Peyer's patch (tissue), 4 donors: ENCODE measurements around the gene PCMT1. TPM values are rescaled to one million over a fixed set of nuclear protein-coding genes. Genes with fewer than 3 reads are reported as not detected.
"Not testable (repeated sequence)": the region's sequence is repeated elsewhere in the genome, so short reads cannot be mapped to it uniquely, and the experiment has no call there.

Experiments
- DNase-seq, 3 donors: peaks; one replicate each; pipeline ENCODE4 v3.0.0-alpha.2; 2017 to 2019
- H3K27ac ChIP-seq, 4 donors: fragments of 200-600 bp; sonication (generic); one replicate each; pipeline ENCODE4 v1.5.1; 2016 to 2019
- H3K27me3 ChIP-seq, 2 donors: fragments of 200-600 bp; sonication (generic); one replicate each; pipeline ENCODE4 v1.5.1; 2019
- H3K36me3 ChIP-seq, 3 donors: fragments of 200-600 bp; sonication (generic); one replicate each; pipeline ENCODE4 v1.5.1; 2016 to 2019
- H3K4me1 ChIP-seq, 4 donors: fragments of 200-600 bp; sonication (generic); one replicate each; pipeline ENCODE4 v1.5.1; 2016 to 2019
- H3K4me3 ChIP-seq, 4 donors: fragments of 200-600 bp; sonication (generic); 1 replicate in 3 of 4; 2 replicates in 1 of 4; pipeline ENCODE4 v1.5.1; 2016 to 2019; ENCODE audit warnings: mild to moderate bottlenecking in 1 of 4
- H3K9me3 ChIP-seq, 4 donors: fragments of 200-600 bp; sonication (generic); one replicate each; pipeline ENCODE4 v1.5.1; 2016 to 2019; ENCODE audit warnings: mild to moderate bottlenecking in 1 of 4
- CTCF ChIP-seq, 6 experiments: fragments of 450-650 bp in 4 of 6; fragments of 200-600 bp in 2 of 6; sonication (generic) in 1 of 6; IDR thresholded peaks; one replicate each; pipeline ENCODE4 v1.5.1; 2017 to 2019; ENCODE audit warnings: antibody characterized with exemption in 6 of 6, mild to moderate bottlenecking in 3 of 6, moderate library complexity in 1 of 6
- POLR2A ChIP-seq, 2 donors: fragments of 450-650 bp; IDR thresholded peaks; one replicate each; pipeline ENCODE4 v1.5.1; 2017; ENCODE audit warnings: antibody characterized with exemption in 2 of 2, mild to moderate bottlenecking in 2 of 2, moderate library complexity in 2 of 2
- total RNA-seq, 4 donors: library from RNA; depleted of rRNA; stranded (reverse); fragments of >200 nt; gene quantifications; one replicate each; pipeline ENCODE4 v1.1.0, GENCODE V29; 2016

PCMT1 gene
- total RNA-seq, 4 donors from 2014 or later, result 39.4 to 52.0 (median 44.9) TPM

DNA sequence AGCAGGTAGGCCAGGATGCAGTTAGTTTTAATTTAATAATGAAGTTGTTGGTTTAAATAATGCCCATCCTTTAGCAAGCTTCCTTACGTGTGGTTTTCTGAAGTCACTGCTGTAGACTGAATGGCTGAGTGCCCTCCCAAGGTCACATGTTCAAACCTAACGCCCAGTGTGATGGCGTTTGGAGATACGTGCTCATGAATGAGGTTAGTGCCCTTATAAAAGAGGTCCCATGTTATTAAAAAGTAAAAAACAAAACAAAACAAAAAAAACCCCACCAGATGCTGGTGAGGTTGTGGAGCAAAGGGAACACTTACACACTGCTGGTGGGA lies 98.4 kb downstream of the PCMT1 start:
- Histone ChIP-seq H3K27ac (no peak overlapping the region), H3K36me3 (no peaks in the 10 kb centered on the region), H3K4me3 (no peak overlapping the region), H3K4me1 (peaks cover 0 to 17% (median 4%) of the 10 kb centered on the region in 4 donors), H3K27me3 (no peaks in the 10 kb centered on the region), H3K9me3 (no peaks in the 10 kb centered on the region)
- no peak for TF ChIP-seq CTCF (IDR thresholded peaks at IDR 0.05)
- no peak for TF ChIP-seq POLR2A (IDR thresholded peaks at IDR 0.05)
- DNase-seq, result no peak

GRCh38 chr6:149848343-149848742 lies 98.8 kb downstream of the PCMT1 start:
- not testable (repeated sequence) for DNase-seq, H3K4me3 ChIP-seq, H3K27ac ChIP-seq, H3K9me3 ChIP-seq, H3K27me3 ChIP-seq, H3K36me3 ChIP-seq
- peaks cover 0 to 17% (median 4%) of the 10 kb centered on the region in 4 donors for H3K4me1 ChIP-seq

DNA sequence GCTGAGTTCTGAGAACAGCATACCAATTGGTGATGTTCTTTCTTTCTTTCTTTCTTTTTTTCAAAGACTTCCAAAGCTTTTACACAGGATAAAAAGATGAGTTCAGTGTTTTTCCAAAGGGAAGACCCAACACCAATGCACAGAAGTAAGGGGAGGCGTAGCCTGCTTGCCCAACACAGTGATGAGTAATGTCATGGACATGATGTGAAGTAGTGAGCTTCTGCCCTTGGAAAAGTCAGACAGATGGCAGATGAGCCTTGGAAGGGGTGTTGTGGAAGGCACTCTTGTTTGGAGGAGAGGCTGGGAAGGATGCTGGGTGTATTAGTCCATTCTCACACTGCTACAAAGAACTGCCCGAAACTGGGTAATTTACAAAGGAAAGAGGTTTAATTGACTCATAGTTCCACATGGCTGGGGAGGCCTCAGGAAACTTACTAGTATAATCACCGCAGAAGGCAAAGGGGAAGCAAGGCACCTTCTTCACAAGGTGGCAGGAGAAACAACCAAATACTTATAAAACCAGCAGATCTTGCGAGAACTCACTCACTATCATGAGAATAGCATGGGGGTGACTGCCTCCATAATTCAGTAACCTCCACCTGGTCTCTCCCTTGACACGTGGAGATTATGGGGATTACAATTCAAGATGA lies 102.0 kb downstream of the PCMT1 start:
- DNase-seq, result no peak
- no peak for TF ChIP-seq CTCF (IDR thresholded peaks at IDR 0.05)
- no peak for TF ChIP-seq POLR2A (IDR thresholded peaks at IDR 0.05)
- Histone ChIP-seq H3K27me3 (no peaks in the 10 kb centered on the region), H3K27ac (no peak overlapping the region), H3K4me1 (peaks cover 0 to 7% (median 4%) of the 10 kb centered on the region in 4 donors), H3K36me3 (no peaks in the 10 kb centered on the region), H3K9me3 (no peaks in the 10 kb centered on the region), H3K4me3 (no peak overlapping the region)

GRCh38 chr6:149852180-149852579 lies 102.6 kb downstream of the PCMT1 start:
- H3K4me3 ChIP-seq, result no peak overlapping the region
- H3K4me1 ChIP-seq, result peaks cover 0 to 4% (median 2%) of the 10 kb centered on the region in 4 donors
- TF ChIP-seq POLR2A (IDR thresholded peaks at IDR 0.05) (no peak), CTCF (IDR thresholded peaks at IDR 0.05) (no peak)
- no peaks in the 10 kb centered on the region for H3K36me3 ChIP-seq
- H3K9me3 ChIP-seq, result no peaks in the 10 kb centered on the region
- H3K27me3 ChIP-seq, result no peaks in the 10 kb centered on the region
- DNase-seq, result peak in 1 of 3 donors; percentile 25
- H3K27ac ChIP-seq, result no peak overlapping the region

GRCh38 chr6:149852881-149853280 lies 103.3 kb downstream of the PCMT1 start:
- TF ChIP-seq POLR2A (IDR thresholded peaks at IDR 0.05), result no peak
- TF ChIP-seq CTCF (IDR thresholded peaks at IDR 0.05), result no peak
- no peak overlapping the region for H3K27ac ChIP-seq

GRCh38 chr6:149854017-149854416 lies 104.5 kb downstream of the PCMT1 start:
- not testable (repeated sequence) for H3K27ac ChIP-seq

More at GRCh38 chr6:149852881-149853280, 103.3 kb downstream of the PCMT1 start:
- Histone ChIP-seq H3K36me3 (no peaks in the 10 kb centered on the region), H3K4me1 (peaks cover 0 to 4% (median 0%) of the 10 kb centered on the region in 4 donors), H3K4me3 (no peak overlapping the region), H3K9me3 (no peaks in the 10 kb centered on the region), H3K27me3 (no peaks in the 10 kb centered on the region)
- no peak for DNase-seq

GRCh38 chr6:149854532-149854931 lies 105.0 kb downstream of the PCMT1 start:
- H3K27me3 ChIP-seq, result no peaks in the 10 kb centered on the region
- no peaks in the 10 kb centered on the region for H3K9me3 ChIP-seq
- no peak overlapping the region for H3K4me3 ChIP-seq
- H3K27ac ChIP-seq, result no peak overlapping the region
- no peak for TF ChIP-seq POLR2A (IDR thresholded peaks at IDR 0.05)
- TF ChIP-seq CTCF (IDR thresholded peaks at IDR 0.05), result no peak
- no peak for DNase-seq
- peaks cover 0 to 4% (median 0%) of the 10 kb centered on the region in 4 donors for H3K4me1 ChIP-seq
- no peaks in the 10 kb centered on the region for H3K36me3 ChIP-seq

More at GRCh38 chr6:149854017-149854416, 104.5 kb downstream of the PCMT1 start:
- not testable (repeated sequence) for H3K27me3 ChIP-seq, H3K4me3 ChIP-seq, H3K4me1 ChIP-seq, H3K36me3 ChIP-seq, H3K9me3 ChIP-seq, DNase-seq
